Activated CD8-positive, alpha-beta memory T cell treated with anti-CD3 and anti-CD28 coated beads for 36 hours (primary cell): ENCODE data around the gene GNGT2. TPM values are rescaled to one million over a fixed set of nuclear protein-coding genes. Genes with fewer than 3 reads are reported as not detected.

Experiments
- CTCF ChIA-PET: fragments of 350-600 bp; sonication (Branson Sonifier 250); formaldehyde crosslinking; loops from one replicate; lab custom pipeline; 2021; ENCODE audit warnings: antibody characterized with exemption; lab: Charles Lee
- POLR2A ChIA-PET: fragments of 350-600 bp; sonication (Branson Sonifier 250); formaldehyde crosslinking; loops from one replicate; lab custom pipeline; 2021; ENCODE audit warnings: antibody characterized with exemption; lab: Charles Lee
- total RNA-seq, 2 experiments: library from RNA; stranded (reverse); gene quantifications; one replicate each; pipeline ENCODE4 v1.2.3, GENCODE V29; 2021

GNGT2 gene
- total RNA-seq, 2 experiments from 2014 or later = 25.7 to 26.2 TPM

- POLR2A ChIA-PET = interaction anchor here (1.1 to 2.1 kb wide), 3 partner anchors 8 to 26 kb away, joined by 4 to 17 read pairs (median 5); partner anchors contain the start of genes ABI3 and GNGT2
- CTCF ChIA-PET = interaction anchor here (0.6 to 2.5 kb wide), 6 partner anchors 8 to 272 kb away, joined by 4 to 14 read pairs (median 4); no protein-coding TSS in a partner anchor
Measured at GRCh38 chr17:49217651-49218413, 7.5 kb upstream of the GNGT2 start.

GRCh38 chr17:49216953-49217650 is 6.7 kb upstream of the GNGT2 start:
- POLR2A ChIA-PET = interaction anchor here (2.1 kb wide), 1 partner anchor 8 kb away, joined by 17 read pairs; the partner anchor contains the start of genes ABI3 and GNGT2
- CTCF ChIA-PET = interaction anchor here (1.0 to 2.5 kb wide), 5 partner anchors 8 to 26 kb away, joined by 4 to 14 read pairs (median 5); no protein-coding TSS in a partner anchor

- POLR2A ChIA-PET = no interaction called here
Measured at GRCh38 chr17:49216482-49216881, 6.1 kb upstream of the GNGT2 start.

GRCh38 chr17:49214676-49215360 is 4.4 kb upstream of the GNGT2 start:
- POLR2A ChIA-PET = interaction anchor here (0.7 to 1.1 kb wide), 2 partner anchors 9 to 1198 kb away, joined by 4 read pairs; no protein-coding TSS in a partner anchor
- CTCF ChIA-PET = interaction anchor here (0.6 to 2.2 kb wide), 6 partner anchors 9 to 299 kb away, joined by 3 to 7 read pairs (median 4); no protein-coding TSS in a partner anchor

More at GRCh38 chr17:49216482-49216881, 6.1 kb upstream of the GNGT2 start:
- CTCF ChIA-PET = interaction anchor here (0.7 to 1.6 kb wide), 3 partner anchors 10 to 36 kb away, joined by 3 to 5 read pairs (median 4); no protein-coding TSS in a partner anchor

- ChIA-PET CTCF (interaction anchor here (2.2 to 2.4 kb wide), 2 partner anchors 11 to 13 kb away, joined by 7 to 10 read pairs; no protein-coding TSS in a partner anchor), POLR2A (no interaction called here)
Measured at GRCh38 chr17:49213847-49214246, 3.5 kb upstream of the GNGT2 start.

GRCh38 chr17:49213399-49213798 is 3.0 kb upstream of the GNGT2 start:
- ChIA-PET CTCF (interaction anchor here (1.8 to 2.4 kb wide), 2 partner anchors 9 to 11 kb away, joined by 5 to 10 read pairs; no protein-coding TSS in a partner anchor), POLR2A (no interaction called here)

GRCh38 chr17:49209061-49209571 is 1.3 kb downstream of the GNGT2 start:
- CTCF ChIA-PET = interaction anchor here (0.6 to 1.5 kb wide), 9 partner anchors 9 to 82 kb away, joined by 3 to 8 read pairs (median 4); no protein-coding TSS in a partner anchor
- POLR2A ChIA-PET = interaction anchor here (0.5 to 2.7 kb wide), 8 partner anchors 9 to 152 kb away, joined by 3 to 17 read pairs (median 3); partner anchors contain the start of gene ZNF652

- ChIA-PET CTCF (interaction anchor here (0.8 to 1.3 kb wide), 2 partner anchors 14 to 23 kb away, joined by 3 to 4 read pairs; no protein-coding TSS in a partner anchor), POLR2A (no interaction called here)
Measured at GRCh38 chr17:49204516-49204915, 5.9 kb downstream of the GNGT2 start.

- ChIA-PET POLR2A (no interaction called here), CTCF (interaction anchor here (1.3 kb wide), 1 partner anchor 24 kb away, joined by 4 read pairs; no protein-coding TSS in a partner anchor)
Measured at GRCh38 chr17:49203796-49204195, 6.6 kb downstream of the GNGT2 start.

GRCh38 chr17:49201481-49201927 is 8.9 kb downstream of the GNGT2 start:
- POLR2A ChIA-PET = no interaction called here

GRCh38 chr17:49200423-49201083 is 9.8 kb downstream of the GNGT2 start:
- CTCF ChIA-PET = interaction anchor here (0.7 to 2.2 kb wide), 3 partner anchors 9 to 25 kb away, joined by 3 to 6 read pairs (median 3); no protein-coding TSS in a partner anchor
- POLR2A ChIA-PET = interaction anchor here (1.1 kb wide), 1 partner anchor 8 kb away, joined by 3 read pairs; no protein-coding TSS in a partner anchor

More at GRCh38 chr17:49201481-49201927, 8.9 kb downstream of the GNGT2 start:
- CTCF ChIA-PET = no interaction called here

- POLR2A ChIA-PET = no interaction called here
- CTCF ChIA-PET = interaction anchor here (0.6 to 2.6 kb wide), 2 partner anchors 29 to 109 kb away, joined by 3 to 9 read pairs; no protein-coding TSS in a partner anchor
Measured at GRCh38 chr17:49198211-49198610, 12.2 kb downstream of the GNGT2 start.

GRCh38 chr17:49197346-49197998 is 12.9 kb downstream of the GNGT2 start:
- POLR2A ChIA-PET = no interaction called here

GRCh38 chr17:49196520-49196919 is 13.9 kb downstream of the GNGT2 start:
- POLR2A ChIA-PET = no interaction called here
- CTCF ChIA-PET = no interaction called here

More at GRCh38 chr17:49197346-49197998, 12.9 kb downstream of the GNGT2 start:
- CTCF ChIA-PET = interaction anchor here (0.6 to 2.6 kb wide), 2 partner anchors 30 to 110 kb away, joined by 3 to 9 read pairs; no protein-coding TSS in a partner anchor

- ChIA-PET CTCF (interaction anchor here (1.8 kb wide), 1 partner anchor 27 kb away, joined by 5 read pairs; no protein-coding TSS in a partner anchor), POLR2A (no interaction called here)
Measured at GRCh38 chr17:49195751-49196150, 14.6 kb downstream of the GNGT2 start.

GRCh38 chr17:49194297-49194607 is 16.1 kb downstream of the GNGT2 start:
- ChIA-PET CTCF (interaction anchor here (0.7 to 5.7 kb wide), 4 partner anchors 28 to 163 kb away, joined by 3 to 62 read pairs (median 4); no protein-coding TSS in a partner anchor), POLR2A (no interaction called here)
